ENCODE results near the gene BCAR3. TPM values are rescaled to one million over a fixed set of nuclear protein-coding genes. Genes with fewer than 3 reads are reported as not detected.

Gene BCAR3
- polyA plus RNA-seq, 2 of the 4 experiments (the other 2 are of a cell fraction) = 31.6 to 33.4 TPM

DNA sequence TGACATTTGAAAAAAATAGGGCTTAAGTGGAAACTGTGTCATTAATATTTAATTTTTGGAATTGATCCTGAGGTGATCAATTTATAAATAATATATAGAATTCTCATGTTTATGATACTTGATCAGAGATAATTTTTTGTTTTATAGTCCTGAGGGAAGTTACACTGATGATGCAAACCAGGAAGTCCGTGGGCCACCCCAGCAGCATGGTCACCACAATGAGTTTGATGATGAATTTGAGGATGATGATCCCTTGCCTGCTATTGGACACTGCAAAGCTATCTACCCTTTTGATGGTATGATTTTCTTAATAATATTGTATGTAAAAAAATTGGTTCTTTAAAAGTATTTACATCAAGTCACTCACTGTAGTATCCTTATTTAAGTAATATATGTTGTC is 132.5 kb downstream of the BCAR3 start:
- FAIRE-seq = no peak
- Histone ChIP-seq H3K4me1 (peaks cover 22% of the 10 kb centered on the region), H3K4me2 (no peak overlapping the region), H3K9me3 (no peaks in the 10 kb centered on the region), H3K27ac (no peak overlapping the region), H3K4me3 (no peak overlapping the region)
- no peak for DNase-seq (ENCODE audit: low read depth in 1 of 2, low spot score in 1 of 2)
- POLR2A ChIA-PET = no interaction called here
- CTCF ChIA-PET = no interaction called here
- 90% methylated on average over 1 of the region's 1 CpG for WGBS (ENCODE audit: missing lambda C conversion rate)
- TF ChIP-seq HDAC2 (IDR thresholded peaks at IDR 0.05) (no peak), HOXA7 (CRISPR knock-in tag; IDR thresholded peaks at IDR 0.05) (no peak), NFE2L2 (conservative IDR thresholded peaks at IDR 0.05; ENCODE audit: low read length) (no peak), CHD4 (IDR thresholded peaks at IDR 0.05; ENCODE audit: borderline replicate concordance) (no peak), CHD2 (IDR thresholded peaks at IDR 0.05; ENCODE audit: low read length, partially characterized antibody) (no peak), EP300 (IDR thresholded peaks at IDR 0.05) (no peak), RCOR1 (IDR thresholded peaks at IDR 0.05; ENCODE audit: low read depth, low read length) (no peak), MAFK (IDR thresholded peaks at IDR 0.05; ENCODE audit: partially characterized antibody) (no peak), ZSCAN20 (CRISPR knock-in tag; IDR thresholded peaks at IDR 0.05) (no peak), ZC3H11A (IDR thresholded peaks at IDR 0.05) (no peak), RAD21 (conservative IDR thresholded peaks at IDR 0.05 in 1 of 2, IDR thresholded peaks at IDR 0.05 in 1 of 2) (no peak), ELK1 (IDR thresholded peaks at IDR 0.05; ENCODE audit: low read depth, low read length) (no peak), HMGXB4 (CRISPR knock-in tag; IDR thresholded peaks at IDR 0.05; ENCODE audit: borderline replicate concordance) (no peak), TFCP2L1 (CRISPR knock-in tag; IDR thresholded peaks at IDR 0.05) (no peak)
- no peak for ATAC-seq

DNA sequence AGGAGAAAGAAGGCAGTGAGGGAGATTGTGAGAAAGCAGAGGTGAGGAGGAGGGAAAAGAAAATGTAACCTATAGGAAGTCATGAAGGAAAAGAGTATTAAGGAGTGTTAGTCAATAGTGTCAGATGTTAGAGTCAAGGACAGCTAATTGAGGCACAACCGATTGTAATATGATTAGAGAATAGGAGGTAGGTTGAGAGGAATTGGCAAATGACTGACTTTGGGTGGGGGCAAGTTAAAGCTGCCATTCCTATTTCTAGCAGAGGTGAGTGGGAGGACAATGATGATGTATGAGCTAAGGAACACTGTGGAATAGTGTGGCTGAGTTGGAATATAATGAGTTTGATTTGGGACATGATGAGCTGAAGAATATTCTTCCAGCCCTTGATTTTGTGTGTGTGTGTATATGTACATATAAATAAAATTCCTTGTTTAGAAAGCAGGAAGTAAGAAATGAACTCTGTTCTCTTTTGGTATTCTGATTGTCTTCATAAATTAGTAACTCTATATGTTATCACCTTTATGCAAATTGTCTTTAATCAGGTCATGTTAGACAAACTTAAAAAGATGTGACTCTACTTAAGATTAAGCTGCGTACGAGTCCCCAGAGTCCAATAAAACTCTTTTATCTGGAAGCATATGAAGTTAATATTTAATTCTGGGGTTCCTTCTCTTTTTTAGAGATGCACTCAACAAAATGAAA is 135.3 kb downstream of the BCAR3 start:
- ChIA-PET POLR2A (no interaction called here), CTCF (interaction anchor here (1.4 kb wide), 2 partner anchors 10 to 13 kb away, joined by 3 to 4 read pairs; no protein-coding TSS in a partner anchor)
- H3K4me2 ChIP-seq = no peak overlapping the region
- no peak for TF ChIP-seq KDM1A (IDR thresholded peaks at IDR 0.05; ENCODE audit: low read depth)
- TF ChIP-seq E2F6 (IDR thresholded peaks at IDR 0.05; ENCODE audit: borderline replicate concordance, low read depth) = no peak
- TF ChIP-seq ESRRA (IDR thresholded peaks at IDR 0.05; ENCODE audit: borderline replicate concordance, low read length) = no peak
- no peak for TF ChIP-seq GATA3 (IDR thresholded peaks at IDR 0.05; ENCODE audit: borderline replicate concordance)
- TF ChIP-seq SREBF2 (IDR thresholded peaks at IDR 0.05) = no peak
- TF ChIP-seq FOSB (CRISPR knock-in tag; IDR thresholded peaks at IDR 0.05) = no peak
- TF ChIP-seq MAFK (IDR thresholded peaks at IDR 0.05; ENCODE audit: partially characterized antibody) = no peak
- no peak for TF ChIP-seq HES2 (IDR thresholded peaks at IDR 0.05)
- TF ChIP-seq CBX2 (IDR thresholded peaks at IDR 0.05; ENCODE audit: borderline replicate concordance, low read depth) = no peak
- no peak for TF ChIP-seq RFX5 (IDR thresholded peaks at IDR 0.05)
- no peak for TF ChIP-seq POLR2AphosphoS2 (conservative IDR thresholded peaks at IDR 0.05; ENCODE audit: low read length)
- no peak for TF ChIP-seq TP53 (CRISPR knock-in tag; IDR thresholded peaks at IDR 0.05)
- TF ChIP-seq RARB (CRISPR knock-in tag; IDR thresholded peaks at IDR 0.05) = no peak
- no peak for TF ChIP-seq BCL3 (IDR thresholded peaks at IDR 0.05)
- no peak for TF ChIP-seq TFCP2L1 (CRISPR knock-in tag; IDR thresholded peaks at IDR 0.05)
- no peak for TF ChIP-seq HEYL (CRISPR knock-in tag; IDR thresholded peaks at IDR 0.05)
- TF ChIP-seq, protein P1, sequence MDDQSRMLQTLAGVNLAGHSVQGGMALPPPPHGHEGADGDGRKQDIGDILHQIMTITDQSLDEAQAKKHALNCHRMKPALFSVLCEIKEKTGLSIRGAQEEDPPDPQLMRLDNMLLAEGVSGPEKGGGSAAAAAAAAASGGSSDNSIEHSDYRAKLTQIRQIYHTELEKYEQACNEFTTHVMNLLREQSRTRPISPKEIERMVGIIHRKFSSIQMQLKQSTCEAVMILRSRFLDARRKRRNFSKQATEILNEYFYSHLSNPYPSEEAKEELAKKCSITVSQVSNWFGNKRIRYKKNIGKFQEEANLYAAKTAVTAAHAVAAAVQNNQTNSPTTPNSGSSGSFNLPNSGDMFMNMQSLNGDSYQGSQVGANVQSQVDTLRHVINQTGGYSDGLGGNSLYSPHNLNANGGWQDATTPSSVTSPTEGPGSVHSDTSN (IDR thresholded peaks at IDR 0.05) = no peak
- TF ChIP-seq CHD4 (IDR thresholded peaks at IDR 0.05; ENCODE audit: borderline replicate concordance) = no peak
- no peak overlapping the region for H3K27ac ChIP-seq
- FAIRE-seq (no peak), ATAC-seq (no peak), DNase-seq (ENCODE audit: low read depth in 1 of 2, low spot score in 1 of 2) (no peak)
- H3K4me3 ChIP-seq = no peak overlapping the region
- no peaks in the 10 kb centered on the region for H3K4me1 ChIP-seq
- no peaks in the 10 kb centered on the region for H3K9me3 ChIP-seq
- WGBS (ENCODE audit: missing lambda C conversion rate) = 86% methylated on average over 3 of the region's 3 CpGs

Data from A549 (cell line).